GM21717 (cell line): Measurements from ENCODE around the gene MBLAC1.

Experiments used
- ATAC-seq: cut with Tn5 transposase; IDR thresholded peaks from one replicate; pipeline ENCODE4 v1.9.1; 2021; ENCODE audit warnings: mild to moderate bottlenecking, moderate library complexity; ENCODE audit not compliant: unreplicated experiment

Gene MBLAC1

DNA sequence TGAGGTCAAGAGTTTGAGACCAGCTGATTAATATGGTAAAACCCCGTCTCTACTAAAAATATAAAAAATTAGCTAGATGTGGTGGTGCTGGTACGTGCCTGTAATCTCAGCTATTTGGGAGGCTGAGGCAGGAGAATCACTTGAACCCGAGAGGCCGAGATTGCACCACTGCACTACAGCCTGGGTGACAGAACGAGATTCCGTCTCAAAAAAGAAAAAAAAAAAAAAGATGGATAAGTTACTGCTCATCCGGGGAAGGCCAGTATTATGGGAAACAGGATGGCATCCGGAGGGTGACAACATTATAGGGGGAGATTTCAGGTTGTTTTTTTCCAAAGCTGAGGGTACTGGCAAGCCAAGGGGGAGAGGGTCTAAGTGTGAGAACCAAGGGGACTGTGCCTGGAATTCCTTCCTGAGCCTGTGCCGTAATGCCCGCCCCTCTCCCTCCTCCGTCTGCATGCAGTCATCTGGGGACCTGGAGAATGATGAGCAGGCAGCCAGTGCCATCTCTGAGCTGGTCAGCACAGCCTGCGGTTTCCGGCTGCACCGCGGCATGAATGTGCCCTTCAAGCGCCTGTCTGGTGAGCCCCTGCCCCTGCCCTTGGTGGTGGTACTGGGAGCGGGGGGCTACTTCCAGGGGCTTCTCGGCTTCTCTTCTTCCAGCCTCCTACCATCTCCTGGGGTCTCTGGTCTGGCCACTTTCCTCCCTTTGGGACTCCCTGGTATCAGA lies 26.3 kb downstream of the MBLAC1 start:
- no peak for ATAC-seq

GRCh38 chr7:100153708-100154535 lies 27.2 kb downstream of the MBLAC1 start:
- no peak for ATAC-seq

GRCh38 chr7:100154651-100155491 lies 28.1 kb downstream of the MBLAC1 start:
- no peak for ATAC-seq

DNA sequence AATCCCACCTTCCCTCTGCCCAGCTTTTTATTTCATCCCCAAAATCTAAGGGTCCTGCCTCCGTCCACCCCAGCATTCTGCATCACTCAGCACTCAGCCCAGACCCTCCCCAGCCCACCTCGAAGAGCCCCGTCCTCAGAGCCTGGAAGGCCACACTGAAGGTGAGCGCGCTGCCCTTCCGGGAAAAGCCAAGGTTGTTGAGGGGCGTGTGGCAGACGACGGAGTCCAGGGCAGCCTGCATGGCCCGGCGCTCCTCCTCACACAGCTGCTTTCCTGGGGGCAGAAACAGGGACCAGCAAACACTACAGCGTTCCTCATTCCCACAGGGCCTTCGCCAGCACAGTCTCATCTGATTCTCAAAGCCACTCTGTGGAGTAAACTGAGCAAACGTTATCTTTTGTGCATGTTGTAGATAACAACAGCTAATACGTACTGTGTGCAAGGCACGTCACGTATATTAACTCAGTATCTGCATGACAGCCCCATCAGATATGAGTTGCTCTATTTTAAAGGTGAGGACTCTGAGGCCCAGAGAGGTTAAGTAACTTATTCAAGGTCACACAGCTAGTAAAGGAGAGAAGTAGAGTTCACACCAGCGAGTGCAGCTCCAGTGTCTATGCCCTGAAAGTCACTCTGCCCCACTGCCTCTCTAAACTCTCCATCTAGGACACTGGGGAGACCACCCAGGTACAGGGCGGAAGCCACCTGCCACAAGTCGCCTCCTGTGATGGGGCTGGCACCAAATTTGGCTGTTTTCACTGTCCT lies 29.0 kb downstream of the MBLAC1 start:
- ATAC-seq = no peak

DNA sequence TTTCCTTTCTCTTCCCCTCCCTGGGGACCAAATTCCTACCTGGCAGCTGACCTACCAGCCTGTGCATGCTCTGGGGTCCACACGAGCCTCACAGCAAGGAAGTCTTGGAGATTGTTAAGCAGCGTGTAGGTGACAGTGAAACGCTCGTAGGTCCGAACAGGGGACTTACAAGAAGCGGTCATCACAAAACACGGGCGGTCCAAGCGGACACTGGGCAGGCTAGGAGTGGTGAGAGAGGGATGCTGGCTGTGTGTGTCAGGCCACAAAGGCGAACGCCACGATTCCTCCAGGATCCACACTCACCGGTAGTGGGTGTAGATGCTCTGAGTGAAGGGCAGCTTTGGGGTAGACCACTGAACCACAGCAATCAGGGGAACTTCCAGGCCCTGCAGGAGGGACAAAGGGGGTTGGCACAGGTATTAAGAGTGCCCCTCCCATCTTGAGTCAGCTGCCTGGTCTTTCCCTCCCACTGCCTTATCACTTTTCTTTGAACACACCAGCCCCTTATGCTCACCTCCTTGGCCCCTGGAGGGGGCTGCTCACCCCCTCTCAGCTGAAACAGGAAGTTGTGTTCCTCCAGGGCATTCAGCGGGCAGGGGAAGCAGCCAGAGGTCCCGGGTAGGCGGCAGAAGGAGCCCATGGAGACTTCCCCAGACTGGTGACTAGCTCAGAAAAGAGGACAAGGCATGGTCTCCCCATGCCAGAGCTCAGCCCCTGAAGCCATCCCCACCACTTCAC lies 29.7 kb downstream of the MBLAC1 start:
- ATAC-seq = no peak

GRCh38 chr7:100157069-100157333 lies 30.2 kb downstream of the MBLAC1 start:
- no peak for ATAC-seq

- ATAC-seq = no peak
Observed at GRCh38 chr7:100157334-100158228, 30.8 kb downstream of the MBLAC1 start.

- ATAC-seq = no peak
Observed at GRCh38 chr7:100158229-100159098, 31.7 kb downstream of the MBLAC1 start, which contains the start of gene TRAPPC14. TRAPPC14 (minus strand) TSS chr7:100158723; CDS start chr7:100158499, 224 bp downstream.

DNA sequence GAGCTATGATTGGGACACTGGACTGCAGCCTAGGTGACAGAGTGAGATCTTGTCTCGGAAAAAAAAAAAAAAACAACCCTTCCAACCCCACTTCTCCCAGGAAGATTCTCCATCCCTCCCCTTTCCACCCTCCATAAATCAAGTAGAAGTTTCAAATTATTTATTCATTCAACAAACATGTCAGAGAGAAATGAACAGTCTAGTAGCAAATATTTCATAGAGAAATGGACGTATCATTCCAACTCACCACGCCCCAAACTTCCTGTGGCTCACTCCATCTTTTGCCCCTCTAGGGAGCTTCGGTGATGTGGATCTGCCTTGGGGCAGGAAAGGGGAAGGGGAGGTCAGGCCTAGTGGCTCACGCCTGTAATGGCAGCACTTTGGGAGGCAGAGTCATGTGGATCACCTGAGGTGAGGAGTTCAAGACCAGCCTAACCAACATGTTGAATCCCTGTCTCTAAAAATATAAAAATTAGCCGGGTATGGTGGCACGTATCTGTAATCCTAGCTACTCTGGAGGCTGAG lies 32.4 kb downstream of the MBLAC1 start:
- ATAC-seq = no peak

DNA sequence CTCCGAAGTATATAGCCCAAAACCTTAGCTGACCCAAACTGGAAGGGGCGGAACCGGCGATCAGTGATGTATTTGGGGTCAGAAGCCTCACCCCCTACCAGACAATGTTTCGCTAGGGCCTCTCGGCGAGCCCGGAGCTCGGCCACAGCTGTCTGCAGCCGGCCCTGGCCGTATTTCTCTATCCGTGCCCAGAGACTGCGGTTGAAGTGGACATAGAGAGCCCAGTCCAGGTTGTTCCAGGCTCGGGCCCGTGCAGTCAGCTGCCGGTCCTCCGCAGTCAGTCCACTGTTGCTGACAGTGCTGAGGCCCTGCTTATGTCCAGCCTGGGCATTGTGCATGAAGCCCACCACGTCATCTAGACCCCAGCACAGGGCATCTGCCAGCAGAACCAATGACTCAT lies 33.3 kb downstream of the MBLAC1 start:
- ATAC-seq = no peak

GRCh38 chr7:100163006-100163531 lies 36.3 kb downstream of the MBLAC1 start:
- ATAC-seq = no peak

DNA sequence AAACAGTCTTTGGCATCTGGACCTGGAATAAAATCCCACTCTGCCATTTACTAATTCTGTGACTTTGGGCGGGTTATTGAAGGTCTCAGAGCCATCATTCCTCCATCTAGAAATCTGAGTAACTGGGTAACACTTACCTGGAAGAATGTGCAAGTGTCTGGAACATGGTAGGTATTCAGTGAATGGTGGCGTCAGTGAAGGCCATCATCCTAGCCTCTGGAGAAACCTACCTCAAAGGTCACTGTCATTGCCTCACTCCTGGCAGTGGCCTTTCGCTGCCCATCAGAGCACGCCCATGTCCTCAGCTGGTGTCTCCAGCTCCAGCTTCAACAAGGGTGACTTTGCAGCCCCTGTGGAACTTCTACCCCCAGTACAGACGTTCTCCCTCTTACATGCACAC lies 37.1 kb downstream of the MBLAC1 start:
- ATAC-seq = no peak

- no peak for ATAC-seq
Observed at GRCh38 chr7:100166317-100166940, 39.7 kb downstream of the MBLAC1 start.

- no peak for ATAC-seq
Observed at GRCh38 chr7:100166970-100167911, 40.5 kb downstream of the MBLAC1 start.

DNA sequence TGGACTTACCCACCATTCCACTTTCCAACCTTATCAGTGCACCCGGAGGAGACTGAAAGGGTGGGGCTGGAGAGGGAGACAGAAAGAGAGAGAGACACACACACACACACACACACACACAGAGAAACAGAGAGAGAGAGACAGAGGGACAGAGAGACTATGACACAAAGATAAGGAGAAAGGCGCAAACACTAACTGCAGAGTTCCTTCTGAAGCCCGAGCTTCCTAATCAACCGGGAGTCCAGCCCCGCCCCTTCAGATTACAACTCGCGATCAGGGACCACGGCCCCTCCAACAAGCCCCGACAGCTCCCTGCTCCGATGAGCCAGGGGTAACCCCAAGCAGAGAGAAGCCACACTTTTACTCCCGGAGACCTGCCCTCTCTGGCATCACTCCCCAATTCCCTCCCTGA lies 41.2 kb downstream of the MBLAC1 start:
- ATAC-seq = no peak
